Measurements from ENCODE around the gene ADGB. TPM values are rescaled to one million over a fixed set of nuclear protein-coding genes. Genes with fewer than 3 reads are reported as not detected.

Gene ADGB
- total and polyA plus RNA-seq, 2 of the 13 experiments (the other 11 are each of a cell fraction or from before 2014, with no cell fraction given): not detected

DNA sequence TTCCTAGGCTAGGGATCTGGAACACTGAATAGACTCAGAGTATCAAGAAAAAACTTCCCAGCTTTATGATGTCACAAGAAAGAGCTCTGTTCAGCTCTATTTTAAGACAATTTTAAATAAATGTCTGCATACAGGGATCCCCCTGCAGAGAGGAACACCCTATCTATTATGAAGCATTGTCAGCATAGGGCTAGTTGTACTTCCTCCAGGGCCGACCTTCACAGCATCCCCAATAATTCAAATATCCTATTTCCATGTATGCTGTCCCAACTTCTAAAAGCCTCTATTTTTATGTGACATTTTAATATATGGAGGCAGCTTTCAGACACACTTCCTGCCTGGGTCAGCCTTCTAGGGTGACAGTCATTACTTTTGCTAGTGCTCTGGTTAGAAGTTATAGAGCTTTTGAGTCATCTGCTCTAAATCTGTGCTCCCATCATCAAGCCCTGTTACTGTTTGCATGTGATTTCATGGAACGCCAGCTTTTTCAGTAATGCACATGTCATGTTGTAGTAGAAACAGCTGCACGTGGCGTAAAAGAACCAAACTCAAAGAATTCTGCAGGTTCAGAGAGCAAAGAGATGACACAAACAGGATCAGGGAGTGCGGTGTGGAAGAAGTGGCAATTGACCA lies 189.2 kb downstream of the ADGB start:
- 14% methylated on average over 5 of the region's 5 CpGs for WGBS (ENCODE audit: low lambda C conversion rate)
- Histone ChIP-seq H3K27ac (ENCODE audit: extremely low read length, insufficient read depth, low read length) (no peak overlapping the region), H3K79me2 (ENCODE audit: insufficient read depth, low read length) (no peaks in the 10 kb centered on the region), H3K27me3 (ENCODE audit: control insufficient read depth in 1 of 2, insufficient read depth in 2 of 2, low read length in 2 of 2) (no peaks in the 10 kb centered on the region), H4K20me1 (ENCODE audit: insufficient read depth, low read length) (no peaks in the 10 kb centered on the region), H3K4me2 (ENCODE audit: low read depth, low read length) (no peak overlapping the region), H2AFZ (ENCODE audit: low read length) (no peak overlapping the region), H3K9ac (ENCODE audit: insufficient read depth, low read depth, low read length) (no peak overlapping the region), H3K9me3 (ENCODE audit: low read length) (no peaks in the 10 kb centered on the region; the same call in 1 of the 2 replicates), H3K4me1 (ENCODE audit: insufficient read depth, low read length) (no peaks in the 10 kb centered on the region), H3K36me3 (replicated peaks in 1 of 2; ENCODE audit: control insufficient read depth in 1 of 2, insufficient read depth in 2 of 2, low read length in 2 of 2) (no peaks in the 10 kb centered on the region), H3K4me3 (replicated peaks in 1 of 3; ENCODE audit: insufficient read depth in 1 of 3, low read depth in 2 of 3, low read length in 3 of 3) (no peak overlapping the region)
- TF ChIP-seq, protein P1, sequence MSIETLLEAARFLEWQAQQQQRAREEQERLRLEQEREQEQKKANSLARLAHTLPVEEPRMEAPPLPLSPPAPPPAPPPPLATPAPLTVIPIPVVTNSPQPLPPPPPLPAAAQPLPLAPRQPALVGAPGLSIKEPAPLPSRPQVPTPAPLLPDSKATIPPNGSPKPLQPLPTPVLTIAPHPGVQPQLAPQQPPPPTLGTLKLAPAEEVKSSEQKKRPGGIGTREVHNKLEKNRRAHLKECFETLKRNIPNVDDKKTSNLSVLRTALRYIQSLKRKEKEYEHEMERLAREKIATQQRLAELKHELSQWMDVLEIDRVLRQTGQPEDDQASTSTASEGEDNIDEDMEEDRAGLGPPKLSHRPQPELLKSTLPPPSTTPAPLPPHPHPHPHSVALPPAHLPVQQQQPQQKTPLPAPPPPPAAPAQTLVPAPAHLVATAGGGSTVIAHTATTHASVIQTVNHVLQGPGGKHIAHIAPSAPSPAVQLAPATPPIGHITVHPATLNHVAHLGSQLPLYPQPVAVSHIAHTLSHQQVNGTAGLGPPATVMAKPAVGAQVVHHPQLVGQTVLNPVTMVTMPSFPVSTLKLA (IDR thresholded peaks at IDR 0.05): peak; percentile 70
- TF ChIP-seq HMG20B (CRISPR knock-in tag; conservative IDR thresholded peaks at IDR 0.05) (no peak), ZNF570 (CRISPR knock-in tag; IDR thresholded peaks at IDR 0.05; ENCODE audit: borderline replicate concordance) (no peak), CHD2 (IDR thresholded peaks at IDR 0.05; ENCODE audit: low read depth, low read length) (no peak), GLI4 (CRISPR knock-in tag; IDR thresholded peaks at IDR 0.05; ENCODE audit: borderline replicate concordance) (no peak), ZNF782 (CRISPR knock-in tag; IDR thresholded peaks at IDR 0.05; ENCODE audit: borderline replicate concordance) (no peak)
- TF ChIP-seq, protein P2, sequence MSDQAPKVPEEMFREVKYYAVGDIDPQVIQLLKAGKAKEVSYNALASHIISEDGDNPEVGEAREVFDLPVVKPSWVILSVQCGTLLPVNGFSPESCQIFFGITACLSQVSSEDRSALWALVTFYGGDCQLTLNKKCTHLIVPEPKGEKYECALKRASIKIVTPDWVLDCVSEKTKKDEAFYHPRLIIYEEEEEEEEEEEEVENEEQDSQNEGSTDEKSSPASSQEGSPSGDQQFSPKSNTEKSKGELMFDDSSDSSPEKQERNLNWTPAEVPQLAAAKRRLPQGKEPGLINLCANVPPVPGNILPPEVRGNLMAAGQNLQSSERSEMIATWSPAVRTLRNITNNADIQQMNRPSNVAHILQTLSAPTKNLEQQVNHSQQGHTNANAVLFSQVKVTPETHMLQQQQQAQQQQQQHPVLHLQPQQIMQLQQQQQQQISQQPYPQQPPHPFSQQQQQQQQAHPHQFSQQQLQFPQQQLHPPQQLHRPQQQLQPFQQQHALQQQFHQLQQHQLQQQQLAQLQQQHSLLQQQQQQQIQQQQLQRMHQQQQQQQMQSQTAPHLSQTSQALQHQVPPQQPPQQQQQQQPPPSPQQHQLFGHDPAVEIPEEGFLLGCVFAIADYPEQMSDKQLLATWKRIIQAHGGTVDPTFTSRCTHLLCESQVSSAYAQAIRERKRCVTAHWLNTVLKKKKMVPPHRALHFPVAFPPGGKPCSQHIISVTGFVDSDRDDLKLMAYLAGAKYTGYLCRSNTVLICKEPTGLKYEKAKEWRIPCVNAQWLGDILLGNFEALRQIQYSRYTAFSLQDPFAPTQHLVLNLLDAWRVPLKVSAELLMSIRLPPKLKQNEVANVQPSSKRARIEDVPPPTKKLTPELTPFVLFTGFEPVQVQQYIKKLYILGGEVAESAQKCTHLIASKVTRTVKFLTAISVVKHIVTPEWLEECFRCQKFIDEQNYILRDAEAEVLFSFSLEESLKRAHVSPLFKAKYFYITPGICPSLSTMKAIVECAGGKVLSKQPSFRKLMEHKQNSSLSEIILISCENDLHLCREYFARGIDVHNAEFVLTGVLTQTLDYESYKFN (CRISPR knock-in tag; conservative IDR thresholded peaks at IDR 0.05): no peak
- ATAC-seq: no peak
- in situ Hi-C loops (cut with HindIII; ENCODE audit: extremely low pct_ligation_motif_present, low pct_unique_long_range_greater_than_20kb): no loop called here
- CTCF ChIA-PET (ENCODE audit: low intra/inter-chr PET ratio, low total read pairs): no interaction called here
- intact Hi-C loops (cut with micrococcal nuclease; ENCODE audit: unreplicated experiment): no loop called here
- no peak for FAIRE-seq
- POLR2A ChIA-PET: no interaction called here
- BruUV-seq (replicated peaks): no TSS peak
- DNase-seq (ENCODE audit: low spot score): no peak

Measured in HepG2 (cell line).